ENCODE measurements around the gene FARP1.

GRCh38 chr13:98313922-98314292 lies 171.0 kb downstream of the FARP1 start:
- TF ChIP-seq CTCF (IDR thresholded peaks at IDR 0.05) (no peak), POLR2A (IDR thresholded peaks at IDR 0.05) (no peak)
